Activated CD4-positive, CD25-positive, alpha-beta regulatory T cell (primary cell): Measurements from ENCODE around the gene SMIM43.
"Not testable (repeated sequence)": the region's sequence is repeated elsewhere in the genome, so short reads cannot be mapped to it uniquely, and the experiment has no call there.

Source experiments
- DNase-seq, 4 experiments: peaks; one replicate each; lab custom pipeline; 2025; lab: John Stamatoyannopoulos, UW

The SMIM43 gene

GRCh38 chr4:121783210-121783609 is 18.2 kb upstream of the SMIM43 start:
- DNase-seq, result no peak

- no peak for DNase-seq
These were observed 14.1 kb upstream of the SMIM43 start for GRCh38 chr4:121778991-121779628.

GRCh38 chr4:121777625-121778024 is 12.7 kb upstream of the SMIM43 start:
- DNase-seq, result no peak

- DNase-seq, result no peak
These were observed 11.8 kb upstream of the SMIM43 start for GRCh38 chr4:121776610-121777401.

- no peak for DNase-seq
These were observed 8.9 kb upstream of the SMIM43 start for GRCh38 chr4:121773883-121774282.

GRCh38 chr4:121771869-121772268 is 6.9 kb upstream of the SMIM43 start:
- no peak for DNase-seq

GRCh38 chr4:121769341-121769740 is 4.4 kb upstream of the SMIM43 start:
- DNase-seq, result no peak

- no peak for DNase-seq
These were observed 2.2 kb upstream of the SMIM43 start for GRCh38 chr4:121767166-121767565.

GRCh38 chr4:121765971-121766538 is 1.1 kb upstream of the SMIM43 start:
- DNase-seq, result no peak

GRCh38 chr4:121765368-121765705 is 373 bp upstream of the SMIM43 start:
- DNase-seq, result no peak

GRCh38 chr4:121764303-121764701 is 662 bp downstream of the SMIM43 start:
- no peak for DNase-seq

- no peak for DNase-seq
These were observed 4.8 kb downstream of the SMIM43 start for GRCh38 chr4:121760205-121760604.

GRCh38 chr4:121758925-121759568 is 5.9 kb downstream of the SMIM43 start:
- no peak for DNase-seq

GRCh38 chr4:121752142-121752541 is 12.8 kb downstream of the SMIM43 start:
- not testable (repeated sequence) for DNase-seq

GRCh38 chr4:121749225-121749624 is 15.7 kb downstream of the SMIM43 start:
- no peak for DNase-seq

GRCh38 chr4:121742794-121743193 is 22.2 kb downstream of the SMIM43 start:
- DNase-seq, result no peak

GRCh38 chr4:121741751-121742150 is 23.2 kb downstream of the SMIM43 start:
- no peak for DNase-seq

- DNase-seq, result no peak
These were observed 24.1 kb downstream of the SMIM43 start for GRCh38 chr4:121740796-121741409.

- DNase-seq, result no peak
These were observed 25.4 kb downstream of the SMIM43 start for GRCh38 chr4:121739575-121739974.

GRCh38 chr4:121738780-121739535 is 26.0 kb downstream of the SMIM43 start:
- DNase-seq, result no peak

GRCh38 chr4:121737846-121738554 is 27.0 kb downstream of the SMIM43 start:
- no peak for DNase-seq
